ENCODE results near the gene OMP. TPM values are rescaled to one million over a fixed set of nuclear protein-coding genes. Genes with fewer than 3 reads are reported as not detected.
"Not testable (repeated sequence)": the region's sequence is repeated elsewhere in the genome, so short reads cannot be mapped to it uniquely, and the experiment has no call there.

Gene OMP
- total RNA-seq, 1 donor from 2014 or later, result not detected

- FAIRE-seq, result no peak
- DNase-seq (ENCODE audit: low spot score in 2 of 2), result no peak
Observed at GRCh38 chr11:77084581-77085191, 18.0 kb upstream of the OMP start.

DNA sequence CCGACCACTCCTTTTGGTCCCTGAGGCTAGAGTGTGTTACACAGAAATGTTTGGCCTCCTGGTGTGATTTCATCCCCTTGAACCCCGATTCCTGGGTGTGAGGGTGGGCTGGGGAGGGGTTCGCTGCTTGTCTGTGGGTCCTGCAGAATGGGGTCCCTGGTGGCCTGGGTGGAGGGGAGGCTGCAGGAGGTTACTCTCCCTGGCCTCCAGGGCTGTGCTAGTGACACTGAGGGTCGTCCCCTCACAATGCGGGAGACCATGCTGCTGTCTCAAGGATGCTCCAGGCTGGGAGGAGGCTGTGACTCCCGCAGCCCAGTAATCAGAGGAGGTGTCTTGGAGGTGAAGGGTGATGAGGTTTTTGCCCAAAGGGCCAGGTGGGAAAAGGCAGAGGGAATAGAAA lies 17.0 kb upstream of the OMP start:
- FAIRE-seq, result no peak
- DNase-seq (ENCODE audit: low spot score in 2 of 2), result no peak

DNA sequence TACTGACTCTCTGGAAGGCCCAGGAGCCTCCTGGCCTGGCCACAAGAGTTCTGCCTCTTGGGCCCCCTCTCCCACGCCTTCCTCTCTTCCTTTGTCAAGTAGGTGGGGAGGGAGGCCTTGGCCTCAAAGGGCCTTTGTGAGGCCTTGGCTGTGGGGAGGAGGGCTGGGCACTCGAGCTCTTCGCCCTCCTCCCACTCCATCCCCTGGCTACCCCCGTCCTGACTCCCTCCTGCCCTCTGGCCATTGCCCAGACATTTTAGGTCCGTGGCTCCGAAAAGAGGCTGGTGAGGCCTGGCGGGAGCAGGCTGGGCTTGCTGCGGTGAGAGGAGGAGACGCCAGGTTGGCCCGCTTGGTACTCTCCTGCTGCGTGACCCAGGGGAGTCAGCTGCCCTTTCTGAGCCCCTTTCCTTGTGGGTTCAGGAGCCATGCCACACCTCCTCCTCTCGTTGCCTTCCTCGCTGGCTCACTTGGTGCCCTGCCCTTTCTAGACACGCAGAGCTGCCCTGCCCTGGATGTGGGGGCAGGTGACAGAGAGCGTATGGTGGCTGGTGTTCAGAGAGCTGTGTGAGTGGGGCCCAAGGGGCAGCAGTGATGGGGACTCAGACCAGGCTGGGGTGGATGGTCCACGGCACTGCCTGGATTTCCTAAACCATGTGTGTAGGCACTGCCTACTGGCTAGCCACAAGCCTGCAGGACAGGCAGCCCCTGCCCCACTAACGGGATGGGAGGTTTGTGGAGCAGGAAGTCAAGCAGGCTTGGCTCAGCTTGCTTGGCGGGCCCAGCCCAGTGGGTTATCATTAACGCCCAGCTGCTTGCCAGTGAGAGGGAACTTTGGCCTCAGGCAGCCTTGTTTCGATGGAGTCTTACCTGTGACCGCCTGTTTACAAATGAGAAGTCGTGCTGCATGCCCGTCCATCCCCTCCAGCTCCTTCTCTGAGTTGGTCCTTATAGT lies 15.8 kb upstream of the OMP start:
- DNase-seq (ENCODE audit: low spot score in 2 of 2) (no peak), FAIRE-seq (no peak)

- FAIRE-seq (no peak), DNase-seq (ENCODE audit: low spot score in 2 of 2) (no peak)
Observed at GRCh38 chr11:77087723-77088225, 14.9 kb upstream of the OMP start.

DNA sequence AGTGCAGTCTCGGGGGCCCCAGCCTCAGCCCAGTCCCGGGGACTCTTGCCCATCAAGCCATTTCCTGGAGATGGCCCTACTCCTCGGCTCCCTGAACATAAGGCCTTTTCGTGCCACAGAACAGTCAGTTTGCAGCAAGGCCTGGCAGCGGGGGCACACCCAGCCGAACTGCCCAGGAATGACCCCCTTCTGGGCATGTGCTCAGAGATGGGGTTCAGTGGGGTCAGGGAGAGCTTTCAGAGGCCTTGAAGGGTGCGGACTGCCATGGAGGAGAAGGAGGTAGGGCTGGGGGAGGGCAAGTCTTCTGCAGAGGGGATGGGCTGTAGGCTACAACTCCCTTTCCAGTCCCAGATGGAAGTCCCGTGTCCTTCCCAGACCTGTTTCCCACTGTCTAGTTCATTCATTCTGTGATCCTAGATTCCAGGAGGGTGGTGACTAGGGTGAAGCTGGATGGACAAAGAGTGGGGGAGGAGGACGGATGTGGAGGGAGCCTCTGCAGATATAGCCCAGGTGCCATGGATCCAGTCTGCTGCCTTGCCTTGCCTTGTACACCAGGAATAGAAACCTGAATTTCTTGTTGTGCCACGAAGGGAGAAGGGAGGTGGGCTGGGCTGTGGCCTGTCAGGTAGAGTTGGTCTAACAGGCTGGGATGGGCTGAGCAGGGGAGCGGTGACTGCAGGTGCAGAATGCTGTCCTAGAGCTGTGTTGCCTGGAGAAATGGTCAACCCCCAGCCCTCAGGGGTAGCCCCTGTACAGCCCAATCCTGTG lies 14.2 kb upstream of the OMP start:
- no peak for DNase-seq (ENCODE audit: low spot score in 2 of 2)

DNA sequence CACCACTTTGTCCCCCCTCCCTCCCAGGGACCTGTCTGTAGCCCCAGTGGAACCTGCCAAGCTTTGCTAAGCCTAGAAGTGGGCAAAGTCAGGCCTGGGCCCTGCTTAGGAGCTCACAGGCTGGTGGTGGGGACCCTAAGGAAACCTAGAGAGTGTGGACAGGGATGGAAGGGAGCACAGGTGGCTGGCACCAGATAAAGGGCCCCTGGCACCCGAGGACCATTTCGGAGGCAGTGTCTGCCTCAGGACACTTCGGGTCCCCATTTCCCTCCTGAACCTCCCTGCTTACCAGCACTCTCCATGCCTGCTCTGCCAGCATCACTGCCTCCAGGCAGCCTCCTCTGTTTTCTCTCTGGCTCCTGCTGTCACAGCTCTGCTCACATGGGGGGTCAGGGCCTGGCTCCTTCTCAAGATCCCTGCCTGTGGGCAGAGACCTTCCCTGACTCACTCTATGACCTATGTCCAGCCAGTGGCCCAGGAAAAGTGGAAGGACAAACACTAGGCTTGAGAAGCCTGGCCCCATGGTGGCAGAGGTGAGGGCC lies 13.6 kb upstream of the OMP start:
- FAIRE-seq, result no peak
- no peak for DNase-seq (ENCODE audit: low spot score in 2 of 2)

More for the DNA sequence above, 14.2 kb upstream of the OMP start:
- FAIRE-seq, result no peak

DNA sequence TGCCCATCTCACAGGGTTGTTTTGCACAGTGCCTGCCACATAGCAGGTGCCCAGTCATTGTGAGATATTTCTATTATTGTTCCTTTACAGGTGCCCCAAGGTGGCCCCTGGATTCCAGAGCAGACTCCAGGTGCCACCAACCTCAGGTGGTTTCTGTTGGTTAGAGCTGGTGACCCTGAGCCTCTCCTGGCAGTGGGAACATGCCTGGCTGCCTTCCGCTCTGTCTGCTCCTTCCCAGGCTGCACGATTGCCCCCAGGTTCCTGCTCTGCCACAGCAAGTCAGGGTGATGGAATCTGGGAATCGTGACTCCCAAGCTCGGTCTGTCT lies 12.6 kb upstream of the OMP start:
- FAIRE-seq (no peak), DNase-seq (ENCODE audit: low spot score in 2 of 2) (no peak)

- no peak for FAIRE-seq
- DNase-seq (ENCODE audit: low spot score in 2 of 2), result no peak
Observed at GRCh38 chr11:77090373-77091111, 12.1 kb upstream of the OMP start.

- DNase-seq (ENCODE audit: low spot score in 2 of 2) (peak; percentile 81 to 92), FAIRE-seq (no peak)
Observed at GRCh38 chr11:77091146-77091940, 11.3 kb upstream of the OMP start.

DNA sequence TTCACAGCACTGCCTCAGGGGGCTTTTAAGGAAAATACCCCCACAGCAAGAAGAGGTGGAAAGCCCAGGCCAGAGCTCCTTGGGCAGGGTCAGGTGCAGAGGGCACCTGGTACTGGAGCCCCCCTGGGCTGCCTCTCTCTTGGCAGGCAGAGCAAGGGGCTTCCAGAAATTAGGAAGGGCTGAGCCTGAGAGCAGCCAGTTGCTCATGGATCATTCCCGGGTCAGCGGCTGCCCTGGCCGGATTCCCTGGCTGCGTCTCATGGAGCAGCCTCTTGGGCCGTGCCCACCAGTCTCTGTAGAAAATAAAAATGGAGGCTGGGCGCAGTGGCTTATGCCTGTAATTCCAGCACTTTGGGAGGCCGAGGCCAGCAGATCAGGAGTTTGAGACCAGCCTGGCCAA lies 10.3 kb upstream of the OMP start:
- DNase-seq (ENCODE audit: low spot score in 2 of 2), result no peak
- no peak for FAIRE-seq

DNA sequence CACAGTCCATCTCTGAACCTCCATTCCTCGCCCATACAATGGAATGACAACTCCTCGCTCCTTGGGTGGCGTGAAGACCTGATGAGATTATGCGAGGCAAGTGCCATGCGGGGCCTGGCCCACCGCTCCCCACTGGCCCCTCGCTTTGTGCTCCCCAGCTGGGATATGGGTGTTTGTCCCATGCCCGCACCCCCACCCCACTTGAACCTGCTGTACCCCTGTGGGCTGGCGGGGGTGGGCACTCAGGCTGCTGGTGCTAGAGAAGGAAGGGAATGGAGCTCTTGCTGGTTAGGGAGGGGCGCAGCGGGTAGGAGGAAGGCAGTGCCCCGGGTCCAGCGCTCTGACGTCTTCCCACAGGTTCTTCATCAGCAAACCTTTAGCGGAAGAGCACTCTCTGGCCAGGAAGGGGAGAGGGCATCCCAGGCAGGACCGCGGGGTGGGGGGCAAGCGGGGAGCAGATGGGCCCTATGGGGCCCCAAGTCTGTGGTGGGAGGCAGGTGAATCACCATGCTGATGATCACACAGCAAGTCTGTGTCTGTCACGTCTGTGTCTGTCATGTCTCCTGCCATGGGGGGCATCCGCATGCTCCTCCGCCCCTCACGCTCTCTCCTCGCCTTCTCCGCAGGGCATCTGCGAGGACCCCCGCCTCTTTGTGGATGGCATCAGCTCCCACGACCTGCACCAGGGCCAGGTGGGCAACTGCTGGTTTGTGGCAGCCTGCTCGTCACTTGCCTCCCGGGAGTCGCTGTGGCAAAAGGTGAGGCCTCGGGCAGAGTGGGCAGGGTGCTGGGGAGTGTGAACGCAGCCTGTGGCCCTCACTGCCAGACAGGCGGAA lies 9.4 kb upstream of the OMP start:
- DNase-seq (ENCODE audit: low spot score in 2 of 2) (no peak), FAIRE-seq (no peak)

GRCh38 chr11:77093987-77094840 lies 8.4 kb upstream of the OMP start:
- FAIRE-seq, result no peak
- no peak for DNase-seq (ENCODE audit: low spot score in 2 of 2)

GRCh38 chr11:77094841-77095365 lies 7.7 kb upstream of the OMP start:
- FAIRE-seq, result no peak

GRCh38 chr11:77095551-77096490 lies 6.8 kb upstream of the OMP start:
- no peak for DNase-seq (ENCODE audit: low spot score in 2 of 2)
- FAIRE-seq, result no peak

More at GRCh38 chr11:77094841-77095365, 7.7 kb upstream of the OMP start:
- no peak for DNase-seq (ENCODE audit: low spot score in 2 of 2)

- no peak for DNase-seq (ENCODE audit: low spot score in 2 of 2)
- no peak for FAIRE-seq
Observed at GRCh38 chr11:77096591-77097019, 6.0 kb upstream of the OMP start.

DNA sequence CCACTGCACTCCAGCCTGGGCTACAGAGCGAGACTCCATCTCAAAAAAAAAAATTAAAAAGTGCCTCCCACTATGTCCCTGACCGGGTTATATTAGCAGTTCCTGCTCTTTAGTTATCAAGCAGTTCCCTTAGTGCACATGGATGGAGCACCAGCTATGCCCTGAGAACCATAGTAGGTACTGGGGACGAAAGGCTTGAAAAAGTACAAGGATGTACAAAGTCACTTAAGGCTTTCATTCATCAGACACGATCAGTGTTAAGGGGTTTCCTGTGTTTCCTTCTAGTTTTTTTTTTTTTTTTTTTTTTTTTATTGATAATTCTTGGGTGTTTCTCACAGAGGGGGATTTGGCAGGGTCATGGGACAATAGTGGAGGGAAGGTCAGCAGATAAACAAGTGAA lies 5.5 kb upstream of the OMP start:
- DNase-seq (ENCODE audit: low spot score in 2 of 2); FAIRE-seq: not testable (repeated sequence)
